ENCODE results near the gene ATP11A. TPM values are rescaled to one million over a fixed set of nuclear protein-coding genes. Genes with fewer than 3 reads are reported as not detected.
A peak's percentile ranks its signal among the peaks of the same experiment; 100 is the strongest.

The ATP11A gene
- total RNA-seq, 1 experiment from 2014 or later = 3.7 TPM

- no peak overlapping the region for H3K4me3 ChIP-seq
- H3K27me3 ChIP-seq (replicated peaks) = no peaks in the 10 kb centered on the region
- no peaks in the 10 kb centered on the region for H3K4me1 ChIP-seq (replicated peaks)
- no peak overlapping the region for H3K27ac ChIP-seq
- no peaks in the 10 kb centered on the region for H3K36me3 ChIP-seq
- no peak for DNase-seq (ENCODE audit: low read depth in 1 of 2, low spot score in 2 of 2)
- H3K9me3 ChIP-seq (replicated peaks) = no peaks in the 10 kb centered on the region
Observed at GRCh38 chr13:112772539-112772909, 82.7 kb downstream of the ATP11A start.

- no peak overlapping the region for H3K27ac ChIP-seq
- no peak overlapping the region for H3K4me3 ChIP-seq
- DNase-seq (ENCODE audit: low read depth in 1 of 2, low spot score in 2 of 2) = no peak
- H3K36me3 ChIP-seq = no peaks in the 10 kb centered on the region
- H3K4me1 ChIP-seq (replicated peaks) = no peaks in the 10 kb centered on the region
- no peaks in the 10 kb centered on the region for H3K9me3 ChIP-seq (replicated peaks)
- no peaks in the 10 kb centered on the region for H3K27me3 ChIP-seq (replicated peaks)
Observed at GRCh38 chr13:112772929-112773328, 83.1 kb downstream of the ATP11A start.

- no peak overlapping the region for H3K4me3 ChIP-seq
- H3K4me1 ChIP-seq (replicated peaks) = no peaks in the 10 kb centered on the region
- no peaks in the 10 kb centered on the region for H3K27me3 ChIP-seq (replicated peaks)
- H3K27ac ChIP-seq = no peak overlapping the region
- H3K9me3 ChIP-seq (replicated peaks) = no peaks in the 10 kb centered on the region
- no peaks in the 10 kb centered on the region for H3K36me3 ChIP-seq
- DNase-seq (ENCODE audit: low read depth in 1 of 2, low spot score in 2 of 2) = no peak
Observed at GRCh38 chr13:112773601-112774447, 84.0 kb downstream of the ATP11A start.

GRCh38 chr13:112774448-112774792 is 84.6 kb downstream of the ATP11A start:
- Histone ChIP-seq H3K27ac (no peak overlapping the region), H3K27me3 (replicated peaks) (no peaks in the 10 kb centered on the region), H3K4me1 (replicated peaks) (no peaks in the 10 kb centered on the region), H3K36me3 (no peaks in the 10 kb centered on the region), H3K9me3 (replicated peaks) (no peaks in the 10 kb centered on the region), H3K4me3 (no peak overlapping the region)
- no peak for DNase-seq (ENCODE audit: low read depth in 1 of 2, low spot score in 2 of 2)

- no peak for DNase-seq (ENCODE audit: low read depth in 1 of 2, low spot score in 2 of 2)
- Histone ChIP-seq H3K27ac (no peak overlapping the region), H3K36me3 (no peaks in the 10 kb centered on the region), H3K4me1 (replicated peaks) (no peaks in the 10 kb centered on the region), H3K27me3 (replicated peaks) (no peaks in the 10 kb centered on the region), H3K9me3 (replicated peaks) (no peaks in the 10 kb centered on the region), H3K4me3 (no peak overlapping the region)
Observed at GRCh38 chr13:112774829-112775565, 85.2 kb downstream of the ATP11A start.

- H3K9me3 ChIP-seq (replicated peaks) = no peaks in the 10 kb centered on the region
- peaks cover 6% of the 10 kb centered on the region for H3K4me1 ChIP-seq (replicated peaks)
- no peak overlapping the region for H3K4me3 ChIP-seq
- no peak overlapping the region for H3K27ac ChIP-seq
- no peaks in the 10 kb centered on the region for H3K27me3 ChIP-seq (replicated peaks)
- DNase-seq (ENCODE audit: low read depth in 1 of 2, low spot score in 2 of 2) = no peak
- no peaks in the 10 kb centered on the region for H3K36me3 ChIP-seq
Observed at GRCh38 chr13:112775791-112776279, 86.0 kb downstream of the ATP11A start.

- H3K27ac ChIP-seq = no peak overlapping the region
- H3K27me3 ChIP-seq (replicated peaks) = no peaks in the 10 kb centered on the region
- no peaks in the 10 kb centered on the region for H3K36me3 ChIP-seq
- no peak for DNase-seq (ENCODE audit: low read depth in 1 of 2, low spot score in 2 of 2)
- peaks cover 6% of the 10 kb centered on the region for H3K4me1 ChIP-seq (replicated peaks)
- H3K9me3 ChIP-seq (replicated peaks) = no peaks in the 10 kb centered on the region
- H3K4me3 ChIP-seq = no peak overlapping the region
Observed at GRCh38 chr13:112776354-112776753, 86.5 kb downstream of the ATP11A start.

- H3K36me3 ChIP-seq = no peaks in the 10 kb centered on the region
- no peaks in the 10 kb centered on the region for H3K9me3 ChIP-seq (replicated peaks)
- peak in 1 of 2 experiments; percentile 8 for DNase-seq (ENCODE audit: low read depth in 1 of 2, low spot score in 2 of 2)
- no peak overlapping the region for H3K27ac ChIP-seq
- peaks cover 6% of the 10 kb centered on the region for H3K4me1 ChIP-seq (replicated peaks)
- no peak overlapping the region for H3K4me3 ChIP-seq
- no peaks in the 10 kb centered on the region for H3K27me3 ChIP-seq (replicated peaks)
Observed at GRCh38 chr13:112776971-112777370, 87.1 kb downstream of the ATP11A start.

- Histone ChIP-seq H3K36me3 (no peaks in the 10 kb centered on the region), H3K4me3 (no peak overlapping the region), H3K27me3 (replicated peaks) (no peaks in the 10 kb centered on the region), H3K4me1 (replicated peaks) (peaks cover 6% of the 10 kb centered on the region), H3K9me3 (replicated peaks) (no peaks in the 10 kb centered on the region), H3K27ac (no peak overlapping the region)
- peak in 1 of 2 experiments; percentile 17 for DNase-seq (ENCODE audit: low read depth in 1 of 2, low spot score in 2 of 2)
Observed at GRCh38 chr13:112777637-112778406, 88.0 kb downstream of the ATP11A start.

- Histone ChIP-seq H3K4me3 (no peak overlapping the region), H3K27ac (no peak overlapping the region), H3K4me1 (replicated peaks) (peaks cover 6% of the 10 kb centered on the region), H3K9me3 (replicated peaks) (no peaks in the 10 kb centered on the region), H3K36me3 (no peaks in the 10 kb centered on the region), H3K27me3 (replicated peaks) (no peaks in the 10 kb centered on the region)
- DNase-seq (ENCODE audit: low read depth in 1 of 2, low spot score in 2 of 2) = peak in 1 of 2 experiments; percentile 21
Observed at GRCh38 chr13:112779856-112780604, 90.2 kb downstream of the ATP11A start.

- H3K36me3 ChIP-seq = no peaks in the 10 kb centered on the region
- peaks cover 6% of the 10 kb centered on the region for H3K4me1 ChIP-seq (replicated peaks)
- H3K4me3 ChIP-seq = no peak overlapping the region
- H3K27me3 ChIP-seq (replicated peaks) = no peaks in the 10 kb centered on the region
- no peak overlapping the region for H3K27ac ChIP-seq
- no peaks in the 10 kb centered on the region for H3K9me3 ChIP-seq (replicated peaks)
- peak in 1 of 2 experiments; percentile 22 for DNase-seq (ENCODE audit: low read depth in 1 of 2, low spot score in 2 of 2)
Observed at GRCh38 chr13:112781287-112781686, 91.4 kb downstream of the ATP11A start.

GRCh38 chr13:112781881-112782361 is 92.1 kb downstream of the ATP11A start:
- peaks cover 6% of the 10 kb centered on the region for H3K4me1 ChIP-seq (replicated peaks)
- H3K27ac ChIP-seq = no peak overlapping the region
- H3K27me3 ChIP-seq (replicated peaks) = no peaks in the 10 kb centered on the region
- no peaks in the 10 kb centered on the region for H3K36me3 ChIP-seq
- no peak overlapping the region for H3K4me3 ChIP-seq
- no peaks in the 10 kb centered on the region for H3K9me3 ChIP-seq (replicated peaks)
- peak in 1 of 2 experiments; percentile 12 for DNase-seq (ENCODE audit: low read depth in 1 of 2, low spot score in 2 of 2)

- peaks cover 6% of the 10 kb centered on the region for H3K4me1 ChIP-seq (replicated peaks)
- no peaks in the 10 kb centered on the region for H3K36me3 ChIP-seq
- no peak overlapping the region for H3K27ac ChIP-seq
- H3K9me3 ChIP-seq (replicated peaks) = no peaks in the 10 kb centered on the region
- no peaks in the 10 kb centered on the region for H3K27me3 ChIP-seq (replicated peaks)
- DNase-seq (ENCODE audit: low read depth in 1 of 2, low spot score in 2 of 2) = peak; percentile 4 to 21
- no peak overlapping the region for H3K4me3 ChIP-seq
Observed at GRCh38 chr13:112782429-112783010, 92.7 kb downstream of the ATP11A start.

Measured in SJSA1 (cell line).